GM12878 (cell line): ENCODE measurements around the gene CLCC1. TPM values are rescaled to one million over a fixed set of nuclear protein-coding genes. Genes with fewer than 3 reads are reported as not detected.

Experiments used
- ATAC-seq: fragments of 200-7000 bp; cut with Tn5 transposase; 3 replicates; pipeline ENCODE4 v1.9.1; 2020; ENCODE audit warnings: mild to moderate bottlenecking, moderate library complexity
- BruUV-seq: library from RNA; stranded (reverse); fragments of 400-500 nt; replicated peaks from 2 replicates; lab custom pipeline; 2021; lab: Mats Ljungman, UMichigan
- CTCF ChIA-PET: fragments of 300-600 bp; sonication (Branson Sonifier 250); formaldehyde crosslinking; extraction: SDS; loops from one replicate; lab custom pipeline; 2021; ENCODE audit warnings: inconsistent platforms; lab: Yijun Ruan, JAX
- POLR2A ChIA-PET: fragments of 350-600 bp; formaldehyde crosslinking; extraction: SDS; loops from one replicate; lab custom pipeline; 2021; ENCODE audit warnings: inconsistent platforms; lab: Charles Lee
- RAD21 ChIA-PET: fragments of 300-600 bp; sonication (Branson Sonifier 250); formaldehyde crosslinking; loops from one replicate; lab custom pipeline; 2023; ENCODE audit warnings: antibody characterized with exemption; ENCODE audit not compliant: unreplicated experiment; lab: Charles Lee
- SMC1A ChIA-PET: fragments of 300-600 bp; sonication (Branson Sonifier 250); formaldehyde crosslinking; loops from one replicate; lab custom pipeline; 2023; ENCODE audit not compliant: unreplicated experiment, uncharacterized antibody; lab: Charles Lee
- DNase-seq: peaks from one replicate; pipeline ENCODE4 v3.0.0-alpha.2; 2011; ENCODE audit warnings: low read depth, low spot score
- FAIRE-seq: peaks from 3 replicates; lab custom pipeline; 2011; peaks lifted over from hg19 to GRCh38; lab: Jason Lieb, UNC
- H2AFZ ChIP-seq: 2 replicates; pipeline ENCODE4 v1.6.0; 2011; ENCODE audit warnings: low read depth, low read length, control low read depth; ENCODE audit not compliant: control insufficient read depth
- H3K27ac ChIP-seq: 2 replicates; pipeline ENCODE4 v1.5.1; 2011; ENCODE audit warnings: control low read depth; ENCODE audit not compliant: control insufficient read depth, insufficient read depth
- H3K27me3 ChIP-seq, 2 experiments: replicated peaks in 1 of 2; 2 replicates each; pipeline versions ENCODE4 v1.6.0 to v1.6.1; 2011; ENCODE audit warnings: low read length in 1 of 2; ENCODE audit not compliant: control insufficient read depth in 2 of 2, insufficient read depth in 2 of 2
- H3K36me3 ChIP-seq, 2 experiments: 2 replicates each; pipeline ENCODE4 v1.5.1; 2011; ENCODE audit warnings: low read length in 1 of 2; ENCODE audit not compliant: control insufficient read depth in 2 of 2, insufficient read depth in 2 of 2
- H3K4me1 ChIP-seq: 2 replicates; pipeline ENCODE4 v1.6.1; 2011; ENCODE audit warnings: mild to moderate bottlenecking, low read length, moderate library complexity, mixed read lengths; ENCODE audit not compliant: control insufficient read depth, insufficient read depth
- H3K4me2 ChIP-seq: 2 replicates; pipeline ENCODE4 v1.6.0; 2011; ENCODE audit warnings: control low read depth; ENCODE audit not compliant: control insufficient read depth, insufficient read depth
- H3K4me3 ChIP-seq: fragments of 200-600 bp; sonication (generic); 2 replicates; pipeline ENCODE4 v1.5.1; 2016
- H3K79me2 ChIP-seq: 2 replicates; pipeline ENCODE4 v1.6.0; 2011; ENCODE audit warnings: low read length; ENCODE audit not compliant: control insufficient read depth, insufficient read depth
- H3K9ac ChIP-seq: 2 replicates; pipeline ENCODE4 v1.8.0; 2011; ENCODE audit warnings: low read length, control low read depth, mixed read lengths; ENCODE audit not compliant: control insufficient read depth, insufficient read depth
- H3K9me3 ChIP-seq: replicated peaks from 3 replicates; pipeline ENCODE4 v1.5.1; 2011; ENCODE audit warnings: mild to moderate bottlenecking, low read length; ENCODE audit not compliant: control insufficient read depth, insufficient read depth
- H4K20me1 ChIP-seq: 2 replicates; pipeline ENCODE4 v1.6.0; 2011; ENCODE audit not compliant: control insufficient read depth, insufficient read depth
- CTCF ChIP-seq, 3 experiments: IDR thresholded peaks in 2 of 3; conservative IDR thresholded peaks in 1 of 3; 2 replicates each; pipeline ENCODE4 v1.5.1; 2011; ENCODE audit warnings: low read depth in 3 of 3, low read length in 3 of 3, mild to moderate bottlenecking in 3 of 3, control low read depth in 2 of 3, moderate library complexity in 2 of 3, inconsistent platforms in 1 of 3, mixed read lengths in 1 of 3; ENCODE audit not compliant: control insufficient read depth in 2 of 3, insufficient read depth in 1 of 3; ENCODE audit errors: extremely low read depth in 1 of 3
- GABPA ChIP-seq: IDR thresholded peaks from 2 replicates; pipeline ENCODE4 v1.6.1; 2014; ENCODE audit warnings: antibody characterized with exemption, low read depth, mild to moderate bottlenecking, inconsistent platforms
- JUND ChIP-seq: IDR thresholded peaks from 2 replicates; pipeline ENCODE4 v1.6.1; 2012; ENCODE audit warnings: low read depth, mild to moderate bottlenecking, low read length, improper control_type of control experiment, moderate library complexity
- NBN ChIP-seq: fragments of 450-650 bp; IDR thresholded peaks from 2 replicates; pipeline ENCODE4 v1.6.1; 2016
- RFX5 ChIP-seq: IDR thresholded peaks from 2 replicates; pipeline ENCODE4 v1.6.1; 2011; ENCODE audit warnings: low read depth, low read length, improper control_type of control experiment
- SREBF1 ChIP-seq: IDR thresholded peaks from 2 replicates; pipeline ENCODE4 v1.6.1; 2012; ENCODE audit warnings: mild to moderate bottlenecking, low read length
- STAT3 ChIP-seq: IDR thresholded peaks from 2 replicates; pipeline ENCODE4 v1.6.1; 2011; ENCODE audit warnings: low read depth, low read length, improper control_type of control experiment
- WGBS: methylation state at CpG from one replicate; pipeline ENCODE4 v1.1.6; 2016; ENCODE audit warnings: low lambda C conversion rate; ENCODE audit not compliant: insufficient replicate concordance, insufficient coverage; ENCODE audit errors: missing lambda C conversion rate; 5-methylcytosine and 5-hydroxymethylcytosine counted together
- in situ Hi-C: fragments of 300-500 bp; cut with MboI; formaldehyde crosslinking; loops from 9 replicates; pipeline ENCODE4 v1.14.3; 2018; ENCODE audit warnings: mixed read lengths
- intact Hi-C: fragments of 100-400 bp; cut with micrococcal nuclease; formaldehyde crosslinking; loops from one replicate; pipeline ENCODE4 v1.14.2; 2022; ENCODE audit not compliant: unreplicated experiment
- polyA plus RNA-seq, 11 experiments: library from polyadenylated mRNA; depleted of rRNA in 4 of 11; unstranded in 6 of 11; stranded (reverse) in 5 of 11; fragments of >200 nt; fragmentation: Nextera tagmentation in 4 of 11; fragmentation: Illumina TruSeq in 1 of 11; extraction: Ambion mirVana in 4 of 11; extraction: Trizol in 1 of 11; gene quantifications; 1 replicate in 1 of 11; 2 replicates in 10 of 11; pipeline versions ENCODE4 v1.2.1 to v1.2.3, GENCODE V29; 2011 to 2016; ENCODE audit warnings: inconsistent platforms in 2 of 11, missing spikeins in 2 of 11, low read depth in 1 of 11
- total RNA-seq, 4 experiments: library from RNA; depleted of rRNA in 3 of 4; stranded (reverse); fragments of >200 nt in 3 of 4; fragmentation: Illumina TruSeq in 1 of 4; extraction: Trizol in 1 of 4; gene quantifications; 2 replicates each; pipeline versions ENCODE4 v1.2.1 to v1.2.3, GENCODE V29; 2013 to 2021

Gene CLCC1
- total and polyA plus RNA-seq, 10 of the 15 experiments (the other 5 are each of a cell fraction or from before 2014, with no cell fraction given) = 11.9 to 25.8 (median 16.1) TPM

- TF ChIP-seq CTCF (IDR thresholded peaks at IDR 0.05 in 2 of 3, conservative IDR thresholded peaks at IDR 0.05 in 1 of 3; ENCODE audit: control insufficient read depth in 2 of 3, extremely low read depth in 1 of 3, insufficient read depth in 1 of 3, low read depth in 3 of 3, low read length in 3 of 3) (no peak), STAT3 (no peak), RFX5 (no peak)
These were observed 12.0 kb downstream of the CLCC1 start (continued) for GRCh38 chr1:108951242-108951641.

- H3K9ac ChIP-seq = no peak overlapping the region
- ChIA-PET CTCF (interaction anchor here (0.6 kb wide), 1 partner anchor 39 kb away, joined by 3 read pairs; no protein-coding TSS in a partner anchor), RAD21 (no interaction called here), POLR2A (interaction anchor here (0.5 to 1.3 kb wide), 3 partner anchors 15 to 168 kb away, joined by 3 to 7 read pairs (median 5); partner anchors contain the start of gene CLCC1), SMC1A (interaction anchor here (1.0 to 1.2 kb wide), 2 partner anchors 116 to 163 kb away, joined by 3 to 4 read pairs; no protein-coding TSS in a partner anchor)
- H3K9me3 ChIP-seq = no peaks in the 10 kb centered on the region
- H3K79me2 ChIP-seq = peaks cover 16% of the 10 kb centered on the region
- no peak overlapping the region for H3K4me2 ChIP-seq
- H3K27ac ChIP-seq = no peak overlapping the region
- no peak overlapping the region for H3K4me3 ChIP-seq
- BruUV-seq = no TSS peak
- ATAC-seq (no peak), FAIRE-seq (no peak), DNase-seq (no peak)
- no peaks in the 10 kb centered on the region for H4K20me1 ChIP-seq
- H3K36me3 ChIP-seq = peaks cover 0 to 6% of the 10 kb centered on the region in 2 experiments; a peak in 3 of 4 replicates
- H3K4me1 ChIP-seq = no peaks in the 10 kb centered on the region
- WGBS = 94% methylated on average over 4 of the region's 4 CpGs
- no peak for TF ChIP-seq NBN
- TF ChIP-seq JUND = no peak
- no peak for TF ChIP-seq SREBF1
- TF ChIP-seq GABPA = no peak
- no peak overlapping the region for H2AFZ ChIP-seq
- H3K27me3 ChIP-seq = no peaks in the 10 kb centered on the region
- intact Hi-C loops (no loop called here), in situ Hi-C loops (no loop called here)
These were observed 14.2 kb downstream of the CLCC1 start for GRCh38 chr1:108949044-108949443.
